ENCODE data around the gene RNF150. TPM values are rescaled to one million over a fixed set of nuclear protein-coding genes. Genes with fewer than 3 reads are reported as not detected.

The RNF150 gene
- total and polyA plus RNA-seq, 8 donors = 0.31 to 88.1 (median 8.3) TPM

DNA sequence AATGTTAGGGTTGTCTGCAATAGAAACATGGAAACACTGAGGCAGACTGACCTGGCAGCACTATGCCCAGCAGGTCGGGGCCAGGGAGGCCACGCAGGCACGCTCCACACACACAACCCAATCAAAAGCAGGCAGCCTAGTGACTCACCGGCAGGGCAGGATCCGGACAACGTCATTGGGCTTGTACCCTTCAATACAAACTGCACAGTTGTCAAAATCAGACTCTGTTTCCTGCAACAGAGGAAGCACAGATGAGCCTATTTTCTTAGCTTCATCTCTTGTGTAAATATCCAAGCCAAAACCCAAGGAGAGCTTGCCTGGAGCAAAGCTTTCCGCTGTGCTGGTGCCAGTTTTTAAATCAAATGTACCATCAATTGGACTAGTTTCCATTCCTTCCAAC lies 185.8 kb downstream of the RNF150 start:
- Histone ChIP-seq H3K27ac (no peak overlapping the region), H3K27me3 (no peaks in the 10 kb centered on the region), H3K4me3 (no peak overlapping the region), H3K36me3 (no peaks in the 10 kb centered on the region), H3K9me3 (no peaks in the 10 kb centered on the region), H3K4me1 (peaks cover 0 to 15% (median 6%) of the 10 kb centered on the region in 4 donors)
- 70 to 88% (median 74%) methylated on average over 7 of the region's 7 CpGs for WGBS, 5 donors
- intact Hi-C loops (cut with DNase I; ENCODE audit: low total_unique reads) = no loop called here
- no peak for DNase-seq
- TF ChIP-seq, protein P1, sequence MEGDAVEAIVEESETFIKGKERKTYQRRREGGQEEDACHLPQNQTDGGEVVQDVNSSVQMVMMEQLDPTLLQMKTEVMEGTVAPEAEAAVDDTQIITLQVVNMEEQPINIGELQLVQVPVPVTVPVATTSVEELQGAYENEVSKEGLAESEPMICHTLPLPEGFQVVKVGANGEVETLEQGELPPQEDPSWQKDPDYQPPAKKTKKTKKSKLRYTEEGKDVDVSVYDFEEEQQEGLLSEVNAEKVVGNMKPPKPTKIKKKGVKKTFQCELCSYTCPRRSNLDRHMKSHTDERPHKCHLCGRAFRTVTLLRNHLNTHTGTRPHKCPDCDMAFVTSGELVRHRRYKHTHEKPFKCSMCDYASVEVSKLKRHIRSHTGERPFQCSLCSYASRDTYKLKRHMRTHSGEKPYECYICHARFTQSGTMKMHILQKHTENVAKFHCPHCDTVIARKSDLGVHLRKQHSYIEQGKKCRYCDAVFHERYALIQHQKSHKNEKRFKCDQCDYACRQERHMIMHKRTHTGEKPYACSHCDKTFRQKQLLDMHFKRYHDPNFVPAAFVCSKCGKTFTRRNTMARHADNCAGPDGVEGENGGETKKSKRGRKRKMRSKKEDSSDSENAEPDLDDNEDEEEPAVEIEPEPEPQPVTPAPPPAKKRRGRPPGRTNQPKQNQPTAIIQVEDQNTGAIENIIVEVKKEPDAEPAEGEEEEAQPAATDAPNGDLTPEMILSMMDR (IDR thresholded peaks at IDR 0.05) = no peak
- no peak for TF ChIP-seq POLR2AphosphoS5 (IDR thresholded peaks at IDR 0.05)
- TF ChIP-seq POLR2A (IDR thresholded peaks at IDR 0.05) = no peak
- no peak for TF ChIP-seq EP300 (IDR thresholded peaks at IDR 0.05)

DNA sequence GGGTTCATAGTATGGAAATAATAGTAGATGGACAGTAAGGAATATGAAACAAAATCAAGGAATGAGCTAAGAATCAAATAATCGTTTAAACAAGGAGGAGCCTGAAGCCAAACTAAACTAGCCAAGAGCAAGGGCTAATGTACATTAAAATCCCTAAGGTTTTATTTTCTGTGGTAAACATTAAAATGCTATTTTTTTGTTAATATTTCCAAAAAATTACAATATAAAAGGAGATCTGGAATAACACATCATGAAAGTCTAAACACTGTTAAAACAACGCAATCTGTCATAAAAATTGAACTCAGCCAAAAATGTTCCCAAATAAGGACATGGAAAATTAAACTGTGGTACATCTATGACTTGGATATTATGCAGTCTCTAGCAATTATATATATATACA lies 188.2 kb downstream of the RNF150 start:
- TF ChIP-seq POLR2A (IDR thresholded peaks at IDR 0.05) (no peak), EP300 (IDR thresholded peaks at IDR 0.05) (no peak), POLR2AphosphoS5 (IDR thresholded peaks at IDR 0.05) (no peak)
- TF ChIP-seq, protein P1 (IDR thresholded peaks at IDR 0.05) = no peak
- Histone ChIP-seq H3K27me3 (no peaks in the 10 kb centered on the region), H3K36me3 (no peaks in the 10 kb centered on the region), H3K27ac (no peak overlapping the region), H3K4me1 (peaks cover 0 to 15% (median 6%) of the 10 kb centered on the region in 4 donors), H3K4me3 (no peak overlapping the region), H3K9me3 (no peaks in the 10 kb centered on the region)
- DNase-seq = no peak
- intact Hi-C loops (cut with DNase I; ENCODE audit: low total_unique reads) = no loop called here
- 71 to 88% (median 83%) methylated on average over 2 of the region's 2 CpGs for WGBS, 5 donors

DNA sequence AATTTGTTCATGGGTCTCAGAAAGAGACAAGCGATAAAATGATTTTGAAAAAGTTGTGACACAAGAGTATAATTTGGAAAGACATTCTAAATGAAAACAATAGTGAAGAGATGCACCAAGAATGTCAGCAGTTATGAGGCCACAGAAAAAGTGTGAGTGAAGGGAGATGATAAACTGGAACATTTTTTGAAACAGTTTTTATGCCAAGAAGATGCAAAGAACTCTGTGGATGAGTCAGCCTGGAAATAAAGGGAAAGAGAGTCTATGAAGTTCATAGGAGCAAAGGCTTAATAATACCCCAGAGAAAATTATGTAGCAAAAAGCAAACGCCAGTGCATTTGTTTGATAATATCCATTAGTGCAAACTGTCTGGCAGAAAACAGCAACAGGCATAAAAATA lies 188.7 kb downstream of the RNF150 start:
- intact Hi-C loops (cut with DNase I; ENCODE audit: low total_unique reads) = no loop called here
- Histone ChIP-seq H3K4me1 (peaks cover 0 to 15% (median 6%) of the 10 kb centered on the region in 4 donors), H3K36me3 (no peaks in the 10 kb centered on the region), H3K27me3 (no peaks in the 10 kb centered on the region), H3K27ac (no peak overlapping the region), H3K4me3 (no peak overlapping the region), H3K9me3 (no peaks in the 10 kb centered on the region)
- 57 to 80% (median 67%) methylated on average over 2 of the region's 2 CpGs for WGBS, 5 donors
- peak in 1 of 2 donors; percentile 52 for DNase-seq
- TF ChIP-seq POLR2A (IDR thresholded peaks at IDR 0.05) = no peak
- TF ChIP-seq POLR2AphosphoS5 (IDR thresholded peaks at IDR 0.05) = no peak
- TF ChIP-seq, protein P1 (IDR thresholded peaks at IDR 0.05) = no peak
- no peak for TF ChIP-seq EP300 (IDR thresholded peaks at IDR 0.05)

DNA sequence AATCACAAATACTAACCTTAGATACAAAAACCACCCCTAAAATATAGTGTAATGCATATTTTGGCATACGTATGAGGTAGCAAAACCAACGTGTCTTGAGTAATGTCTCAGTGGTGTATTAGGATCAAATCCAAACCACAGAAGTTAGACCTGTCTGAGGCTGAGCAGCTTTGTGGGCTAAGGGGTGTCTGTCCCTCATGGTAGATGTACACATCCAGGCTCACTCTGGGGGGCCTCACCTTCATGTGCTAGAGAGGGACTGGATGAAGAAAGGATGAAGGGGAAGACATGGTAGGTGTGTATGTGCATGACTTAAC lies 189.1 kb downstream of the RNF150 start:
- intact Hi-C loops (cut with DNase I; ENCODE audit: low total_unique reads) = no loop called here
- peaks cover 0 to 15% (median 6%) of the 10 kb centered on the region in 4 donors for H3K4me1 ChIP-seq
- no peaks in the 10 kb centered on the region for H3K27me3 ChIP-seq
- H3K36me3 ChIP-seq = no peaks in the 10 kb centered on the region
- no peak overlapping the region for H3K4me3 ChIP-seq
- no peaks in the 10 kb centered on the region for H3K9me3 ChIP-seq
- TF ChIP-seq EP300 (IDR thresholded peaks at IDR 0.05) (no peak), POLR2AphosphoS5 (IDR thresholded peaks at IDR 0.05) (no peak), POLR2A (IDR thresholded peaks at IDR 0.05) (no peak)
- TF ChIP-seq, protein P1 (IDR thresholded peaks at IDR 0.05) = no peak
- no peak overlapping the region for H3K27ac ChIP-seq
- no peak for DNase-seq
- WGBS, 5 donors = 50 to 85% (median 72%) methylated on average over 2 of the region's 2 CpGs

Data from stomach (tissue), 9 donors.